Nephron progenitor cell (in vitro differentiated cells): Measurements from ENCODE around the gene SPATA2L.

ENCODE experiments used
- DNase-seq: peaks from one replicate; pipeline ENCODE4 v3.0.0; 2021
- H3K27ac Mint-ChIP-seq: 2 replicates; pipeline ENCODE4 v1.8.0; 2021; ENCODE audit warnings: mild to moderate bottlenecking, moderate library complexity, mixed read lengths
- H3K27me3 Mint-ChIP-seq: 2 replicates; pipeline ENCODE4 v1.8.0; 2021; ENCODE audit warnings: mild to moderate bottlenecking, low read depth, mixed read lengths; ENCODE audit not compliant: poor library complexity
- H3K36me3 Mint-ChIP-seq: 2 replicates; pipeline ENCODE4 v1.8.0; 2021; ENCODE audit warnings: low read depth, mixed read lengths
- H3K4me1 Mint-ChIP-seq: 2 replicates; pipeline ENCODE4 v1.8.0; 2021; ENCODE audit warnings: mixed read lengths
- H3K4me3 Mint-ChIP-seq: 2 replicates; pipeline ENCODE4 v1.8.0; 2021; ENCODE audit warnings: mild to moderate bottlenecking, moderate library complexity, mixed read lengths
- H3K9me3 Mint-ChIP-seq: 2 replicates; pipeline ENCODE4 v1.8.0; 2021; ENCODE audit warnings: mild to moderate bottlenecking, moderate library complexity, mixed read lengths
- CTCF ChIP-seq: fragments of 200-600 bp; sonication (generic); IDR thresholded peaks from 2 replicates; pipeline ENCODE4 v1.5.0; 2021; ENCODE audit warnings: antibody characterized with exemption

The SPATA2L gene

GRCh38 chr16:89689142-89689541 is 12.4 kb downstream of the SPATA2L start:
- peaks cover 53% of the 10 kb centered on the region for H3K36me3 Mint-ChIP-seq
- TF ChIP-seq CTCF = no peak
- peaks cover 16% of the 10 kb centered on the region for H3K4me1 Mint-ChIP-seq
- no peaks in the 10 kb centered on the region for H3K27me3 Mint-ChIP-seq
- H3K27ac Mint-ChIP-seq = no peak overlapping the region
- H3K9me3 Mint-ChIP-seq = peaks cover 19% of the 10 kb centered on the region
- H3K4me3 Mint-ChIP-seq = no peak overlapping the region
- no peak for DNase-seq

GRCh38 chr16:89688395-89688794 is 13.1 kb downstream of the SPATA2L start:
- peaks cover 27% of the 10 kb centered on the region for H3K9me3 Mint-ChIP-seq
- no peaks in the 10 kb centered on the region for H3K27me3 Mint-ChIP-seq
- H3K27ac Mint-ChIP-seq = no peak overlapping the region
- TF ChIP-seq CTCF = no peak
- no peak for DNase-seq
- peaks cover 57% of the 10 kb centered on the region for H3K36me3 Mint-ChIP-seq
- peaks cover 11% of the 10 kb centered on the region for H3K4me1 Mint-ChIP-seq
- peak overlapping the region; percentile 85 for H3K4me3 Mint-ChIP-seq

- DNase-seq = no peak
- no peaks in the 10 kb centered on the region for H3K27me3 Mint-ChIP-seq
- peak overlapping the region; percentile 85 for H3K27ac Mint-ChIP-seq
- H3K4me1 Mint-ChIP-seq = peaks cover 9% of the 10 kb centered on the region
- TF ChIP-seq CTCF = no peak
- H3K9me3 Mint-ChIP-seq = peaks cover 38% of the 10 kb centered on the region
- H3K36me3 Mint-ChIP-seq = peaks cover 62% of the 10 kb centered on the region
- H3K4me3 Mint-ChIP-seq = peak overlapping the region; percentile 85
Measured at GRCh38 chr16:89687092-89687940, 14.2 kb downstream of the SPATA2L start.

GRCh38 chr16:89686520-89687091 is 14.9 kb downstream of the SPATA2L start, which contains the start of gene CDK10:
Gene CDK10, plus strand, starts transcription at chr16:89686689. Its CDS starts 22 bp downstream, at chr16:89686711.
- Mint-ChIP-seq H3K36me3 (peaks cover 66% of the 10 kb centered on the region), H3K4me3 (peak within 1 kb of the TSS; percentile 87), H3K27me3 (no peaks in the 10 kb centered on the region), H3K4me1 (peaks cover 9% of the 10 kb centered on the region), H3K27ac (peak within 1 kb of the TSS; percentile 85), H3K9me3 (peaks cover 44% of the 10 kb centered on the region)
- peak; percentile 97 for DNase-seq
- no peak for TF ChIP-seq CTCF

GRCh38 chr16:89685916-89686315 is 15.6 kb downstream of the SPATA2L start:
- no peaks in the 10 kb centered on the region for H3K27me3 Mint-ChIP-seq
- no peak for DNase-seq
- peaks cover 9% of the 10 kb centered on the region for H3K4me1 Mint-ChIP-seq
- no peak overlapping the region for H3K27ac Mint-ChIP-seq
- peaks cover 51% of the 10 kb centered on the region for H3K9me3 Mint-ChIP-seq
- no peak overlapping the region for H3K4me3 Mint-ChIP-seq
- H3K36me3 Mint-ChIP-seq = peaks cover 73% of the 10 kb centered on the region
- TF ChIP-seq CTCF = no peak
